ENCODE measurements around the gene MAP3K7CL.
"Not testable (repeated sequence)": the region's sequence is repeated elsewhere in the genome, so short reads cannot be mapped to it uniquely, and the experiment has no call there.

The MAP3K7CL gene

GRCh38 chr21:29166853-29167252 lies 36.4 kb downstream of the MAP3K7CL start:
- H3K9me3 ChIP-seq (ENCODE audit: control insufficient read depth, insufficient read depth, low read length): no peaks in the 10 kb centered on the region
- no peaks in the 10 kb centered on the region for H3K36me3 ChIP-seq (ENCODE audit: insufficient read depth, low read length)
- no peak overlapping the region for H3K9ac ChIP-seq (ENCODE audit: low read depth, low read length)
- H3K4me1 ChIP-seq (ENCODE audit: insufficient read depth, low read length): no peaks in the 10 kb centered on the region

- H3K4me1 ChIP-seq (ENCODE audit: insufficient read depth, low read length); H3K9me3 ChIP-seq (ENCODE audit: control insufficient read depth, insufficient read depth, low read length); H3K36me3 ChIP-seq (ENCODE audit: insufficient read depth, low read length); H3K9ac ChIP-seq (ENCODE audit: low read depth, low read length): not testable (repeated sequence)
These were observed 37.0 kb downstream of the MAP3K7CL start for GRCh38 chr21:29167481-29167880.

- H3K9me3 ChIP-seq (ENCODE audit: control insufficient read depth, insufficient read depth, low read length): no peaks in the 10 kb centered on the region
- no peaks in the 10 kb centered on the region for H3K36me3 ChIP-seq (ENCODE audit: insufficient read depth, low read length)
- no peaks in the 10 kb centered on the region for H3K4me1 ChIP-seq (ENCODE audit: insufficient read depth, low read length)
- no peak overlapping the region for H3K9ac ChIP-seq (ENCODE audit: low read depth, low read length)
These were observed 38.5 kb downstream of the MAP3K7CL start for GRCh38 chr21:29168891-29169315.

DNA sequence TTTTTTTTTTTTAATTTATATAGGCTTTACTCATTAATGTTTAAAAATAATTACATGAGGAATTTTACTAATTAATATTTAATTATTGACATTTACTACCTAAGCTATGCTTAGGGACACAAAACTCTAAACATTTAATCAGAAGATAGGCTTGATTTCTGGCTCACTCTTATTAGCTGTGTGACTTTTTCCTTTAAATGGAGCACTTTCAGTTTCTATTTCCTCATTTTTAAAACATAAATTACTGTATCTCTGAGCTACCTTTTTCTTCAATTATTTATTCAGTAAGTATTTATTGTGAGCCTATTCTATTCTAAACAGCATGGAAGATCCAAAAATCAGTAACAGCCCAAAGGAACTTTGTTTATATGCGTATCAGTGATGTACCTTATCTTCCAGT lies 40.5 kb downstream of the MAP3K7CL start:
- Histone ChIP-seq H3K4me1 (ENCODE audit: insufficient read depth, low read length) (no peaks in the 10 kb centered on the region), H3K36me3 (ENCODE audit: insufficient read depth, low read length) (no peaks in the 10 kb centered on the region), H3K9ac (ENCODE audit: low read depth, low read length) (no peak overlapping the region), H3K9me3 (ENCODE audit: control insufficient read depth, insufficient read depth, low read length) (no peaks in the 10 kb centered on the region)

- Histone ChIP-seq H3K9ac (ENCODE audit: low read depth, low read length) (no peak overlapping the region), H3K9me3 (ENCODE audit: control insufficient read depth, insufficient read depth, low read length) (no peaks in the 10 kb centered on the region), H3K36me3 (ENCODE audit: insufficient read depth, low read length) (no peaks in the 10 kb centered on the region), H3K4me1 (ENCODE audit: insufficient read depth, low read length) (no peaks in the 10 kb centered on the region)
These were observed 41.8 kb downstream of the MAP3K7CL start for GRCh38 chr21:29172282-29172681.

GRCh38 chr21:29174607-29175013 lies 44.2 kb downstream of the MAP3K7CL start:
- no peaks in the 10 kb centered on the region for H3K36me3 ChIP-seq (ENCODE audit: insufficient read depth, low read length)
- H3K4me1 ChIP-seq (ENCODE audit: insufficient read depth, low read length): no peaks in the 10 kb centered on the region
- no peaks in the 10 kb centered on the region for H3K9me3 ChIP-seq (ENCODE audit: control insufficient read depth, insufficient read depth, low read length)
- H3K9ac ChIP-seq (ENCODE audit: low read depth, low read length): no peak overlapping the region

GRCh38 chr21:29175408-29176134 lies 45.1 kb downstream of the MAP3K7CL start:
- Histone ChIP-seq H3K9ac (ENCODE audit: low read depth, low read length) (no peak overlapping the region), H3K9me3 (ENCODE audit: control insufficient read depth, insufficient read depth, low read length) (no peaks in the 10 kb centered on the region), H3K4me1 (ENCODE audit: insufficient read depth, low read length) (no peaks in the 10 kb centered on the region), H3K36me3 (ENCODE audit: insufficient read depth, low read length) (no peaks in the 10 kb centered on the region)

- no peak overlapping the region for H3K9ac ChIP-seq (ENCODE audit: low read depth, low read length)
- no peaks in the 10 kb centered on the region for H3K4me1 ChIP-seq (ENCODE audit: insufficient read depth, low read length)
- no peaks in the 10 kb centered on the region for H3K36me3 ChIP-seq (ENCODE audit: insufficient read depth, low read length)
- no peaks in the 10 kb centered on the region for H3K9me3 ChIP-seq (ENCODE audit: control insufficient read depth, insufficient read depth, low read length)
These were observed 46.2 kb downstream of the MAP3K7CL start for GRCh38 chr21:29176471-29177120.

DNA sequence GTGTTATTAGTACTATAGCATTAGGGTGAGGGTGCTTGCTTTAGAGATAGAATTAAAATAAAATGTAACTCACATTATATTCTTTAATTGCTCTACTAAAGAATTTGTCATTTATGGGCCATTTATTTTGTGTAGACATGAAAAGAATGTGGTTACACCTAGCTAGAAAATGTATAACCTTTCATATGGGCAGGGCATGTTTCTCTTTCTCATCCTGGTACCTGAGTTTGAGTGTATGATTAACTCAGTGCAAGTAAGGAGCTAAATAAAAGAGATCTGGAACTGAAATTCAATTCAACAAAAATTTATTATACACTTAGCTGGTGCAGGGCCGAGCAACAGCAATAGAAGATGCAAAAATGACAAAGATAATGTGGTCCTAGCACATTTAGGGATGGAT lies 47.4 kb downstream of the MAP3K7CL start:
- H3K36me3 ChIP-seq (ENCODE audit: insufficient read depth, low read length): no peaks in the 10 kb centered on the region
- H3K9me3 ChIP-seq (ENCODE audit: control insufficient read depth, insufficient read depth, low read length): no peaks in the 10 kb centered on the region
- H3K9ac ChIP-seq (ENCODE audit: low read depth, low read length): no peak overlapping the region
- peaks cover 6% of the 10 kb centered on the region; the same call in 1 of the 2 replicates for H3K4me1 ChIP-seq (ENCODE audit: insufficient read depth, low read length)

DNA sequence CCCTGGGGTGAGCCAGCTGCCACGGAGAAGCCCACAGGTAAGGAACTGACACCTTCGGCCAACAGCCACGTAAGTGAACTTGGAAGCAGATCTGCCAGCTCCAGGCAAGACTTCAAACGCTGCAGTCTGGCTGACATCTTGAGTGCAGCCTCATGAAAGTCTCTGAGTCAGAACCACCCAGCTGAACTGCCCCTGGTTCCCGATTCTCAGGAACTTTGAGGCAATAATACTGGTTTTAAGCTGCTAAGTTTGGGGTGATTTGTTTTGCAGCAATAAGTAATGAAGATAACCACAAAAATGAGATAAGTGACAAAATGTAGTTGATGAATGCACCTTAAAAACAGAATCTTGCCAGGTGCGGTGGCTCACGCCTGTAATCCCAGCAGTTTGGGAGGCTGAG lies 48.5 kb downstream of the MAP3K7CL start:
- Histone ChIP-seq H3K9ac (ENCODE audit: low read depth, low read length) (no peak overlapping the region), H3K36me3 (ENCODE audit: insufficient read depth, low read length) (no peaks in the 10 kb centered on the region), H3K4me1 (ENCODE audit: insufficient read depth, low read length) (peaks cover 6% of the 10 kb centered on the region; the same call in 1 of the 2 replicates), H3K9me3 (ENCODE audit: control insufficient read depth, insufficient read depth, low read length) (no peaks in the 10 kb centered on the region)

DNA sequence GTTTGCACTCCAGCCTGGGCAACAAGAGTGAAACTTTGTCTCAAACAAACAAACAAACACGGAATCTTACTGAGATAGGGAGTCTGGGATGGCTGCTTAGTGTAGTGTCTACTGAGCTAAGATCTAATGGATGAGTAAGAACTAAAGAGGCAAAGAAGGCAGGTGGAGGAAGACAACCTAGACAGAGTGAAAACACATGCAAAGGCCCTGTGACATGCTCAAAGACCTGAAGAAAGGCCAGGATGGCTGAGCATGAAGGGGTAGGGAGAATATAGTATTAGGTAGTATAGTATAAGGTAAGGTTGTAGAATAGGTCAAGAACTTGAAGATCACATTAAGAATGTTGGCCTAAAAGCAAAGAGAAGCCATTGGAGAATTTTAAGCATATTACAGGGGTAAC lies 49.1 kb downstream of the MAP3K7CL start:
- Histone ChIP-seq H3K9me3 (ENCODE audit: control insufficient read depth, insufficient read depth, low read length) (no peaks in the 10 kb centered on the region), H3K36me3 (ENCODE audit: insufficient read depth, low read length) (no peaks in the 10 kb centered on the region), H3K4me1 (ENCODE audit: insufficient read depth, low read length) (peaks cover 6% of the 10 kb centered on the region; the same call in 1 of the 2 replicates), H3K9ac (ENCODE audit: low read depth, low read length) (no peak overlapping the region)

- H3K9ac ChIP-seq (ENCODE audit: low read depth, low read length): no peak overlapping the region
- H3K9me3 ChIP-seq (ENCODE audit: control insufficient read depth, insufficient read depth, low read length): no peaks in the 10 kb centered on the region
- peaks cover 6% of the 10 kb centered on the region; the same call in 1 of the 2 replicates for H3K4me1 ChIP-seq (ENCODE audit: insufficient read depth, low read length)
- H3K36me3 ChIP-seq (ENCODE audit: insufficient read depth, low read length): no peaks in the 10 kb centered on the region
These were observed 51.5 kb downstream of the MAP3K7CL start for GRCh38 chr21:29181799-29182470.

DNA sequence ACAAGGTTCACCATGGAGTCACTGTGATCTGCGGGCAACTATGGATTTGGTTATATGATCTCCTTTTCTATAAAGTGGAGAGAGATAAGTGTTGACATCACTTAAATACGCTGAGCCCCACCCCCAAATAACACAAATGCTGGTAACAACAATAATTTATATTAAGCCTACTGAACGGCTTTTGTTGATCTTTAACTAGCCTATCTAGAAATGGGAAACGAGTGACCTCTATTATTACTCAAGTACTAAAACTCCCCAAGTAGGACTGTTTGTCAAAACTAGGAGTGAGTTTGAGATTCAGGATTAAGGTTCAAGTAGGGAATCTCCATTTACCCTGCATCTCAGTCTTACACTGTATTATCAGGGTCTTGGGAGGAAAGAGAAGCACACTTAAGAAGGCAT lies 52.2 kb downstream of the MAP3K7CL start:
- Histone ChIP-seq H3K9ac (ENCODE audit: low read depth, low read length) (no peak overlapping the region), H3K4me1 (ENCODE audit: insufficient read depth, low read length) (peaks cover 6% of the 10 kb centered on the region; the same call in 1 of the 2 replicates)

GRCh38 chr21:29184037-29184436 lies 53.6 kb downstream of the MAP3K7CL start:
- Histone ChIP-seq H3K9ac (ENCODE audit: low read depth, low read length) (no peak overlapping the region), H3K4me1 (ENCODE audit: insufficient read depth, low read length) (peaks cover 6% of the 10 kb centered on the region; the same call in 1 of the 2 replicates), H3K9me3 (ENCODE audit: control insufficient read depth, insufficient read depth, low read length) (no peaks in the 10 kb centered on the region), H3K36me3 (ENCODE audit: insufficient read depth, low read length) (no peaks in the 10 kb centered on the region)

More for the DNA sequence above, 52.2 kb downstream of the MAP3K7CL start:
- no peaks in the 10 kb centered on the region for H3K36me3 ChIP-seq (ENCODE audit: insufficient read depth, low read length)
- no peaks in the 10 kb centered on the region for H3K9me3 ChIP-seq (ENCODE audit: control insufficient read depth, insufficient read depth, low read length)

Measured in ES-I3 (cell line).